Measurements from ENCODE around the gene MAPK14. TPM values are rescaled to one million over a fixed set of nuclear protein-coding genes. Genes with fewer than 3 reads are reported as not detected.

MAPK14 gene
- total RNA-seq, 1 donor from 2014 or later: 73.2 TPM

- Mint-ChIP-seq H3K9me3 (ENCODE audit: unreplicated experiment) (no peaks in the 10 kb centered on the region), H3K36me3 (ENCODE audit: low read depth, unreplicated experiment) (peaks cover 7% of the 10 kb centered on the region), H3K27ac (ENCODE audit: unreplicated experiment) (peak within 1 kb of the TSS; percentile 7), H3K27me3 (ENCODE audit: unreplicated experiment) (peaks cover 4% of the 10 kb centered on the region), H3K4me3 (ENCODE audit: unreplicated experiment) (peak within 1 kb of the TSS; percentile 39), H3K4me1 (ENCODE audit: unreplicated experiment) (peaks cover 11% of the 10 kb centered on the region)
- DNase-seq (ENCODE audit: low spot score): peak; percentile 28
- no peak for TF ChIP-seq CTCF (IDR thresholded peaks at IDR 0.05; ENCODE audit: unreplicated experiment)
Measured at GRCh38 chr6:36129941-36130666, 102.5 kb downstream of the MAPK14 start, which contains the start of gene MAPK13. MAPK13 (plus strand) TSS chr6:36130513; CDS start chr6:36130583, 70 bp downstream.

- Mint-ChIP-seq H3K9me3 (ENCODE audit: unreplicated experiment) (no peaks in the 10 kb centered on the region), H3K27me3 (ENCODE audit: unreplicated experiment) (peaks cover 3% of the 10 kb centered on the region), H3K4me1 (ENCODE audit: unreplicated experiment) (peaks cover 11% of the 10 kb centered on the region), H3K4me3 (ENCODE audit: unreplicated experiment) (no peak overlapping the region), H3K36me3 (ENCODE audit: low read depth, unreplicated experiment) (peaks cover 7% of the 10 kb centered on the region), H3K27ac (ENCODE audit: unreplicated experiment) (no peak overlapping the region)
- no peak for TF ChIP-seq CTCF (IDR thresholded peaks at IDR 0.05; ENCODE audit: unreplicated experiment)
- no peak for DNase-seq (ENCODE audit: low spot score)
Measured at GRCh38 chr6:36130667-36131510, 103.3 kb downstream of the MAPK14 start.

- H3K27ac Mint-ChIP-seq (ENCODE audit: unreplicated experiment): no peak overlapping the region
- H3K27me3 Mint-ChIP-seq (ENCODE audit: unreplicated experiment): peaks cover 3% of the 10 kb centered on the region
- no peak for DNase-seq (ENCODE audit: low spot score)
- H3K9me3 Mint-ChIP-seq (ENCODE audit: unreplicated experiment): no peaks in the 10 kb centered on the region
- H3K4me3 Mint-ChIP-seq (ENCODE audit: unreplicated experiment): no peak overlapping the region
- no peak for TF ChIP-seq CTCF (IDR thresholded peaks at IDR 0.05; ENCODE audit: unreplicated experiment)
- peaks cover 6% of the 10 kb centered on the region for H3K4me1 Mint-ChIP-seq (ENCODE audit: unreplicated experiment)
- H3K36me3 Mint-ChIP-seq (ENCODE audit: low read depth, unreplicated experiment): peaks cover 7% of the 10 kb centered on the region
Measured at GRCh38 chr6:36131511-36132245, 104.1 kb downstream of the MAPK14 start.

- Mint-ChIP-seq H3K27ac (ENCODE audit: unreplicated experiment) (peak overlapping the region; percentile 52), H3K9me3 (ENCODE audit: unreplicated experiment) (no peaks in the 10 kb centered on the region), H3K4me1 (ENCODE audit: unreplicated experiment) (no peaks in the 10 kb centered on the region), H3K27me3 (ENCODE audit: unreplicated experiment) (peaks cover 2% of the 10 kb centered on the region), H3K36me3 (ENCODE audit: low read depth, unreplicated experiment) (peaks cover 7% of the 10 kb centered on the region), H3K4me3 (ENCODE audit: unreplicated experiment) (no peak overlapping the region)
- TF ChIP-seq CTCF (IDR thresholded peaks at IDR 0.05; ENCODE audit: unreplicated experiment): no peak
- no peak for DNase-seq (ENCODE audit: low spot score)
Measured at GRCh38 chr6:36132246-36132895, 104.8 kb downstream of the MAPK14 start.
